ENCODE results near the gene NUDCD3.
A peak's percentile ranks its signal among the peaks of the same experiment; 100 is the strongest.

The NUDCD3 gene

DNA sequence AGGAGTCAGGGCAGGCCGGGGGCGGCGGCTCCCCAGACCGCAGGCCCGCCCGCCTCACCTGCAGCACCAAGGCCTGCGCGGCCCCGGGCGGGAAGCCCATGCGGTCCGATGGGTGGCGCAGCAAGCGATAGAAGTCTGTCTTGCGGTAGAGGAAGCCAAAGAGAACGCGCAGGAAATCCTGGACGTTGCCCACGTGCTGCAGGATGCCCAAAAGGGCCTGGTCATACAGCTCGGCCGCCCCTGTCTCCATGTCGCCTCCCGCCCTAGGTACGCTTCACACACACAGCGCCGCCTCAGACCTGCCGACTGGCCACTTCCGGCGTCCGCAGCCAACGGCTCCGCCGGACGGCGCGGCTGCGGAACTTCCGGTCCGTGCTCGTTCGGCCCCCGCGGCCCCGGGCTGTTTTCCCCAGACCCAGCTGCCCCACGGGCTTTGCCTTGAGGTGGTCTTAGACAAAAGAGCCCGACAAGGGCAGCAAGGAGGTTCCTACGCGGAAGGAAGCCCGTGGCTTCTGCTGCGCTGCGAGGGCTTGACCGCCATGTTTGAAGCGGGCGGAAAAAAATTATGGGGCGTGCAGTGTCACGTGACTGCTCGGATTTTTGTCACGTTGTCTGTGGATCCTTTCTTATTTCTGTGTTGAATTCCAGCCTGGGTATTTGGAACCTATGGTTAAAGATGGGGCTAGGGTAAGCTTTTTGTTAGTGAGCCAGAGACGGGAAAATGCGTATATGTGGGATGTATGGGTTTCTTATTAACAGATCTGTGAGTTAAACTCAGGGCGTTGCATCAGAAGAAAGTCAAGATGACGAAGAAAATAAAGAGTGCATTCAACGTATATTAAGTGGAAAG, at the start of gene NUDCD3:
TSS of gene NUDCD3 (minus strand) at position 308 of the 850 bp plus-strand sequence. CDS start at position 250, 58 bp downstream.
- peak; percentile 77 for DNase-seq

DNA sequence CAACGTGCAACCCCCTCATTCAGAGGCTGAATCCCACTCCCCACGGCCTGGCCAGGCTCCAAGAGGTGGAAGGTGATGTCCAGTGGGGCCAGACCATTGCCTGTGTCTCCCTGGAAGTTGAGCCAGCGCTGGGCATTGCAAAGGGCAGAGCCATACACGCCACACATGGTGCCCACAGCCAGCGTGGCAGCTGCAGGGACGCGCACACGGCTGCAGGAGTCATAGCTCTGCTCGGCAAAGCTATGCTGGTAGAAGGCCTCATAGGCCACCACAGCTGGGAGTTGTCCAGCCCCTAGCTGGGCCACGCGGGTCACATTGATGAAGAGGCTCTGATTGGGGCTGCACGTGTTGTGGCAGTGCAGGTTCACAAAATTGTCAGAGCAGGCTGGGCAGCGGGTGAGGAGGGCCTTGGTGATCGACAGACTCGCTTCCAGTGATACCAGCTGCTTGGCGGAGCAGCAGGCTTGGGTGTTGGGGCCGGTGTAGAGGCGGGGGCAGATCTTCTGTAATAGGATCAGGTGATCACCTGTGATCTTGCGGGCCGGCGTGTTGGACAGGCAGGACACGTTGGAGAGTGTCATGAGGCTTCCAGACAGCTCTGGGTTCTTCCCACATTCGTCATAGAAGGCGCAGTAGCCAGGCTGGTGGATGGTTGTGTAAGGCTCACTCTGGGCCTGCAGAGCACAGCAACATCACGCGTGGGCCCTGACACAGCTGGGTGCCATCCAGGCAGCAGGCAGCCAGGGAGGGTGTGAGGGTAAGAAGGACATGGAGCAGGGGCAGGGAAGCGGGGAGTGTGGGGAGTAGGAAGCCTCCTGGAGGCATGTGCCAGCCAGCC, 49.4 kb upstream of the NUDCD3 start:
- DNase-seq, result no peak

- DNase-seq, result no peak
Measured at GRCh38 chr7:44538798-44539668, 48.6 kb upstream of the NUDCD3 start.

DNA sequence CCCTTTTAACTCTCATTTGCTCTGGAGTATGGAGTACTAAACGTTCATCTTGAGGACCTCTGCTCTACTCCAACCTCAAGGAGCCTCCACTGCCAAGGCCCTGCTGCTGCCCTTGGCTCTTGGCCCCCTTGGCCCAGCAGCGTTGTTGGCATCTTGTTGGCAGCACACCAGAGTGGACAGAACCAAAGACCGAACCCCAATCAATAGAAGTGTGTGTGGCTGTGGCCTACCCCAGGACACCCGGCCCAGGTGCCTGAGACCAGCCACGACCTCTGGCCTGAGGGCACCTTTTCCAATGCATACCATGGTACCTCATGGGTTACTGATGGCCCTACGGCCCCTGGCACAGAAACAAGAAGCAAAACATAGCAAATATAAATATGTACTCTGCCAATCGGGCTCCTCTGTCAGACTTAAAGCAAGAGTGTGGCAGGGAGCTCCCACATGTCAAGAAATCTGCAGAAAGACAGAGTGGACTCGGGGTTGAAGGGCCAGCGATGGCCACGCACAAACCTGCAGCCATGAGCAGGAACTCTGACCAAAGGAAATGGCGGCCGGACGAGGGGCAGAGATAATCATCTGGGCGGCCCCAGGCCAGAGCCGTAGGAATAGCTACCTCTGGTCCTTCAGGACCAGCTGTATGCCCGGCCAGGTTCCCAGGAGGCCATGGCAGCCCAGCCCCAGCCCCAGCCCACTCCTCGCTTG, 47.8 kb upstream of the NUDCD3 start:
- no peak for DNase-seq

DNA sequence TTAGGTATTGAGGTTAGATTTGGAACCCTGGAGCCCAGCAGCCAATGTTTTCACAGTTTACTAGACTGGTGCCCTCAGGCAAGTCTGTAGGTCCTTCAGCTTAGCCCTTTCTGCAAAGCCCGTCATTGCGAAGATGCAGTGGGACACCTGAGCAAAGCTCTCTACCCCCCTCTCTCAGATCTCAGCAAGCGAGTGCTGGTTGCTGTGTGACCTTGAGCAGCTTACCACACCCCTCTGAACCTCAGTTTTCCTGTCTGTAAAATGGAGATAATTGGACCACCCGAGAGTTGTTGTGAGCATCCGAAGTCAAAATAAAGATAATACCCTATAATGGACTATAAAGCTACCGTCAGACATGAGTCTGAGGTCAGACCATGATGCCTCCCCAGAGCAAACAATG, 47.0 kb upstream of the NUDCD3 start:
- DNase-seq, result no peak

GRCh38 chr7:44536090-44536489, 45.6 kb upstream of the NUDCD3 start:
- no peak for DNase-seq

DNA sequence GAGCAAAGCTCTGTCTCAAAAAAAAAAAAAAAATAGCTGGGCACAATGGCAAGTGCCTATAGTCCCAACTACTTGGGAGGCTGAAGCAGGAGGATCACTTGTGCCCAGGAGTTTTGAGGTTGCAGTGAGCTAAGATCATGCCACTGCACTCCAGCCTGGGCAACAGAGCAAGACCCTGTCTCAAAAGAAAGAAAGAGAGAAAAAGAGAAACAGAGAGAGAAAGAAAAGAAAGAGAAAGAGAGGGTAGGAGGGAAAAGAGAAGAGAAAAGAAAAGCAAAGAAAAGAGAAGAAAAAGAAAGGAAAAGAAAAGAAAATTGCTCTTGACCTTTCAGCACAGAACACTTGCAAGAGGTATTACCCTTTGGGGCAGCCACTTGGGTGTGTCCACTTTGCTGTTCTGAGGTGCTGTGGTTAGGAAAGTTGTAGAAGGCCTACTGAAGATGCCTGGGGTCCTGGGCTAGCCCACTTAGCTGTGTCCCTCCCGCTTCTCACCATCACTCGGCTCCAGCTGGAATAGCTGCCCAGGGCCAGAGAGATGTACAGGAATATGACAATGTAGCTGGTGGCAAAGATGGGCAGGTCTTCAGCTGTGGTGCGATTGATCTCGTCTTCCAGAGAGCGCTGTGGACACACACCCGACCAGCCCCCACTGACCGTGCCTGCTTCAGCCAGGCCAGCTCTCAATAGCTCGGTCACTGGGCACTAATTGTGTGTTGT, 45.0 kb upstream of the NUDCD3 start:
- no peak for DNase-seq

DNA sequence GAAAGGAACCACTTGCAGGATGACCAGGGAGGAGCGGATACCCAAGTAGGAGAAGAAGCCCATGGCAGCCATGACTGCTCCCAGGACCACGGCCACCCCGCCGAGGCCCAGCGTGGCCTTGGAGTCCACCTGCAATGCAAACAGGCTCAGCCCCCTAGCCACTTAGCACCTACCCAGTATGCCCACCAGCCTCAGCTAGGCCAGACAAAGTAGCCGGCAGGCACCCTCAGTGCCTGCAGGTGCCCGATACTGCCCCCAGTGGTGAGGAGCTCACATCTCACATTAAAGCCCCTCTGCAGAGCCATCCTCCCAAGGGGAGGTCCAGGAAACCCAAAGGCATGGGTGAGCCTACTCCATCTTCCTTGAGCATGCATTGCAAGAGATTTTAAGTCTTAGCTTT, 44.0 kb upstream of the NUDCD3 start:
- DNase-seq, result no peak

GRCh38 chr7:44534087-44534486, 43.6 kb upstream of the NUDCD3 start:
- no peak for DNase-seq

DNA sequence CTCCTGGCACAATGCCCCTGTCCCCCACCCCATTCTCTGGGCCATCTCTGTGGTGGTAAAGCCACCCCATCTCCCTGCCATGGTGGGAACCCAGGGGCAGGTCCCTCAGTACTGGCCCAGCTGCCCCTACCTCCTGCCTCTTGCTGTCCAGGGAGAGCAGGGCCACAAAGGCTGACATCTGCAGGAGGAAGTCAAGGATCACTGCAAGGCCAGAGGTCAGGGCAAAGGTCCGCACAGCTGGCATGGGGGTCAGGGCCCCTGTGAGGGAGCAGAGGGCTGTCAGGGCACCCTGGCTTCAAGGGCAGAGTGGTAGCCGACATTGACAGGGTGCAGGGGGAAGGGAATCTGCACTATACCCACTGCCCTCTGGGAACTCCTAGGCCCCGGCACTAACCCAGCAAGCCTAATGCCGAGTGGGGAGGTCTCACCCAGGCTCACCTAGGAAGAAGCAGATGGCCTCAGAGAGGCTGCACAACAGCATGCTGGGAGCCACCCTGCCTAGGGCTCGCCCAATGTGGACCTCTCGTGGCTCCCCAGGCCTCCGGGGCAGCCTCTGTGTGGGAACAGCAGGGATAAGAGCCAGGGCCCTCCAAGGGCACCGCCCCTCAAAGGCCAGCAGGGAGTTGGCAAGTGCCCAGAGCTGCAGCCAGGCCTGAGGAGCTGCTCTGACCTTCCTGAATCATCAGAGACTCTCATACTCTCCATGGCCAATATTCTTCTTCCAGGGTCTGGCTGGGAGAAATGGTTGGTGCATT, 43.0 kb upstream of the NUDCD3 start:
- DNase-seq, result no peak

GRCh38 chr7:44531421-44532380, 41.2 kb upstream of the NUDCD3 start:
- DNase-seq, result no peak

DNA sequence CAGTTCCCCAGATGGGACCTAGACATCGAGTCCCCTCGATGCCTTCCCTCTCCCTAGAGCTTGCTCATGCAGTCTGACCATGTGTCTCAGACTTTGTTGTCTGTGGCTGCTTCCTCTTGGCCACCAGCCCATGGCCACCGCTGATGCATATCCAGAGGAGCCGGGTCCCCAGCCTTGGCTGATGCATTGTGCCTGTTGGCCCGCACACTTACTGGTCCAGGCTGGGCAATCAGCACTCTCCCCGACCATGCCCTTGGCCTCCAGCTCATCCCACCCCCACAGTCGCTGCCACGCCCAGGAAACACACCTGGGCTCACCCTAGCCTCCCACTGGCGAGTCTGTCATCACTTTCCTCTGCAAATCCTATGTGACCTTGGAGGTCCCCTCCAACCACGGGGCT, 40.5 kb upstream of the NUDCD3 start:
- no peak for DNase-seq

DNA sequence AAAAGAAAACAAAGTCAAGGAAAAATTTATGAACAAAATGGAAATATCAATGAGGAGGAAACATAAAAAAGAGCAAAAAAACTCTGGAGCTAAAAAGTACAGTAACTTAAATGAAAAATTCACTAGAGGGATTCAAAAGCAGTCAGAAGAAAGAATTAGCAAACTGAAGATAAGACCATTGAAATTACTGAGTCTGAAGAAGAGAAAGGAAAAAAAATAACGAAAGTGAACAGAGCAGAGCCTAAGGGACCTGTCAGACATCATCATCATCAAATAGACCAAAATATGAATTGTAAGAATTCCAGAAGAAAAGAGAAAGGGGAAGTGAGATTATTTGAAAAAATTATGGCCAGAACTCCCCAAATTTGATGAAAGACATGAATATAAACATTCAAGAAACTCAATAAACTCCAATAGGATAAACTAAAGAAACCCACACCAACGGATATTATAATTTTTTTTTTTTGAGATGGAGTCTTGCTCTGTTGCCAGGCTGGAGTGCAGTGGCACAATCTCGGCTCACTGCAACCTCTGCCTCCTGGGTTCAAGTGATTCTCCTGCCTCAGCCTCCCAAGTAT, 34.4 kb upstream of the NUDCD3 start:
- no peak for DNase-seq

DNA sequence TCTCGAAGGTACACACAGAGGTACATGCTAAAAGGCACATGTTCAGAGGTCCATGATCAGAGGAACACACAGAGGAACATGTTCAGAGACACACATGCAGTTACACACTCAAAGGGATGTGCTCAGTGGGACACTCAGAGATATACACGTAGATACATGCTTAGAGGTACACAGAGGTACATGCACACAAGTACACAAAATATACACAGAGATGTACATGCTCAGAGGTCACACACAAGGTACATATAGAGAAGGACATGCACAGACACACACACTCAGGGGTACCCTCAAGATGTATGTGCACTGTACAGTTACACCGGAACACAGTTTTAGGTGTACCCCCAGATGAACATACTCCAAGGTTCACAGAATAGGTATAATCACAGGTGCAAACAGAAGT, 31.9 kb upstream of the NUDCD3 start:
- no peak for DNase-seq

GRCh38 chr7:44521347-44522095, 31.1 kb upstream of the NUDCD3 start:
- DNase-seq, result no peak

- DNase-seq, result no peak
Measured at GRCh38 chr7:44520574-44520973, 30.1 kb upstream of the NUDCD3 start.

DNA sequence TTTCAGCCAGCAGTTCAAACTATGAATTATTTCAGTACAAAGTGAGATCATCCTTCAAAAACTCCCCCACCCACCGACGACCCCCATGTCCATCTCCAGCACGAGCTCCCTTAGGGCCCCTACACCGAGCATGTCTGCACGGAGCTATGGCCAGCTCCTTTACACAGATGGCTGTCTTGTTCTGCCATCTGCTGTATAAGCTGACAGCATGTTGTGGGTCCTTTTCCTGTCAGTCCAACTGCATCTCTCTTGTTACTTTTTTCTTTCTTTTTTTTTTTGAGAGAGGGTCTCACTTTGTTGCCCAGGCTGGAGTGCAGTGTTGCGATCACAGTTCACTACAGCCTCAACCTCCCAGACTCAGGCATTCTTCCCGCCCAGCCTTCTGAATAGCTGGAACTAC, 29.1 kb upstream of the NUDCD3 start:
- DNase-seq, result no peak

- DNase-seq, result no peak
Measured at GRCh38 chr7:44518761-44519160, 28.3 kb upstream of the NUDCD3 start.

- no peak for DNase-seq
Measured at GRCh38 chr7:44517175-44517574, 26.7 kb upstream of the NUDCD3 start.

Measured in GF-D8 (cell line).